ACC112 (cell line): ENCODE data around the gene HLA-E.
"Not testable (repeated sequence)": the region's sequence is repeated elsewhere in the genome, so short reads cannot be mapped to it uniquely, and the experiment has no call there.

Source experiments
- H2AFZ ChIP-seq: fragments of 200-600 bp; sonication (generic); one replicate; pipeline ENCODE4 v1.6.0; 2017; ENCODE audit warnings: antibody characterized with exemption, low read length; ENCODE audit not compliant: unreplicated experiment
- H3K27ac ChIP-seq: fragments of 200-600 bp; sonication (generic); 2 replicates; pipeline ENCODE4 v1.5.1; 2014; ENCODE audit warnings: low read depth, mild to moderate bottlenecking, antibody characterized with exemption, low read length, moderate library complexity
- H3K27me3 ChIP-seq: fragments of 200-600 bp; sonication (generic); 2 replicates; pipeline ENCODE4 v1.6.1; 2014; ENCODE audit warnings: mild to moderate bottlenecking, antibody characterized with exemption, low read length, moderate library complexity, mixed read lengths; ENCODE audit not compliant: insufficient read depth
- H3K36me3 ChIP-seq: fragments of 200-600 bp; sonication (generic); 2 replicates; pipeline ENCODE4 v1.6.1; 2016; ENCODE audit warnings: mild to moderate bottlenecking, antibody characterized with exemption, low read length, moderate library complexity, mixed read lengths; ENCODE audit not compliant: insufficient read depth
- H3K4me1 ChIP-seq: fragments of 200-600 bp; sonication (generic); one replicate; pipeline ENCODE4 v1.6.1; 2016; ENCODE audit warnings: low read length, mixed read lengths; ENCODE audit not compliant: insufficient read depth, unreplicated experiment, control insufficient read depth
- H3K4me3 ChIP-seq: fragments of 200-600 bp; sonication (generic); 2 replicates; pipeline ENCODE4 v1.5.1; 2014; ENCODE audit warnings: mild to moderate bottlenecking, low read depth, low read length
- H3K79me2 ChIP-seq: fragments of 200-600 bp; sonication (generic); one replicate; pipeline ENCODE4 v1.6.0; 2016; ENCODE audit warnings: low read length; ENCODE audit not compliant: control insufficient read depth, unreplicated experiment, insufficient read depth

Gene HLA-E

DNA sequence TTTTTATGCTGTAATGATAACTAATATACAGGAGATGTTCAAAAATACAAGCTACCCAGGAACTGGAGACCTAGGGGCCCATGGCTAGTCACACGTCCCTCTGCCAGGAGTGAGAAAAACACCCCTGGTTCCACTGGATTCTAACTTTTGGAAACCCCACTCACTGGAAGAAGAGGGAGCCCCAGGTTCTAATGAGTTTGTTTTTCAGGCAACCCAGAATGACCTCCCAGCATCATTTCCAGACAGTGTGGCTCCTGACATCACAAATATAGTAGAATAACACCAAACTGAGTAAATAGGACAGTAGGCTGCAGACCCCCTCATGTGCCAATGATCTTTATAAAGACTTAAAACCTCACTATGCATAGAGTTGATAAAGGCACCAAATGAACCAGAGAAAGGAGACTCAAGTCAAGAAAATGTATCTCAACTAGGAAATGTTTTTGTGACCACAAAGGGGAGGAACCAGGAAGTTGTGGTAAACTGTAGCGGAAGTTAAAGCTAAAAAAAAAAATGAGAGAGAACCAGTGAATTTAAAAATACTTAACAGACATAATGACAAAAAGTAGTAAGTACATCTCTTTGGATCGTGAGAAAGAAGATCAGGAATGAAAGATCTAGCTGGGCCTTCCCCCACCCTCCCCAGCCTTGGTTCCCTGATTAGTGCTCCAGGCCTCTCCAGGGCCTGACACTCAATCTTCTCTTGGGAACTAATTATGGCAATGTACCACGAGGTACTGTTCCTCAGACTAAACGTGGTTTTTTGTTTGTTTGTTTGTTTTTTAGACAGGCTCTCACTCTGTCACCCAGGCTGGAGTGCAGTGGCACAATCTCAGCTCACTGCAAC is 19.8 kb downstream of the HLA-E start:
- no peak overlapping the region for H3K4me3 ChIP-seq
- peak overlapping the region; percentile 45 for H2AFZ ChIP-seq
- H3K27me3 ChIP-seq: no peaks in the 10 kb centered on the region
- no peak overlapping the region for H3K27ac ChIP-seq
- no peaks in the 10 kb centered on the region for H3K79me2 ChIP-seq
- H3K4me1 ChIP-seq: peaks cover 8% of the 10 kb centered on the region
- H3K36me3 ChIP-seq: no peaks in the 10 kb centered on the region

DNA sequence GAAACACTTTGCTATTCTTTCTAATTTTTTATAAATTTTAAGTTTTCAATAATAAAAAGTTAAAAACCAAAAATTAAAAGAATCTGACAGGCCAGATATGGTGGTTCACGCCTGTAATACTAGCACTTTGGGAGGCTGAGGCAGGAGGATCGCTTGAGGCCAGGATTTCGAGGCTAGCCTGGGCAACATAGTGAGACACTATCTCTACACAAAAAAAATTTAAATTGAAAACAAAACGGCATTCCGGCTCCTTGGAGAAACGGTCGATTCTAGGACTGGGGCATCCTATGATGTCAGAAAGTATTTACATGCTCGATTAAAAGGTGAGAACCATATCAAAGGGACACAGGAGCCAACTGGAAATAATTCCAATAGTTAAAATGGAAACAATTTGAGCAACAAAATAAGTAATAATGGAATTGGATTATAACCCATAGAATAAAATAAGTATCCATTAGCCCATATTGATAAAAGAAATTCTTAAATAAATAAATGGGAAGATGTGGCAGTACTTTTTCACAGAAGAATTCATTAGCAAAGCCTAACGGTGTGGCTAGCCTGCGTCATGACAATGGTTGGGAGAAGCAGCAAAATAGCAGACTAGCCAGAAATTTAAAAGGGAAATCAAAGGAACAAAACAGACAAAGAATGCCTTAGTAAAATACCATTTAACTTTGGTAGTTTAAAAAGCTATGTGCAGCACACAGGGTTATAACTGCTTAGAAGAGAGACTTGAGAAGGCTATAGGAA is 21.3 kb downstream of the HLA-E start:
- Histone ChIP-seq H3K4me1 (peaks cover 8% of the 10 kb centered on the region), H2AFZ (no peak overlapping the region), H3K4me3 (no peak overlapping the region)

DNA sequence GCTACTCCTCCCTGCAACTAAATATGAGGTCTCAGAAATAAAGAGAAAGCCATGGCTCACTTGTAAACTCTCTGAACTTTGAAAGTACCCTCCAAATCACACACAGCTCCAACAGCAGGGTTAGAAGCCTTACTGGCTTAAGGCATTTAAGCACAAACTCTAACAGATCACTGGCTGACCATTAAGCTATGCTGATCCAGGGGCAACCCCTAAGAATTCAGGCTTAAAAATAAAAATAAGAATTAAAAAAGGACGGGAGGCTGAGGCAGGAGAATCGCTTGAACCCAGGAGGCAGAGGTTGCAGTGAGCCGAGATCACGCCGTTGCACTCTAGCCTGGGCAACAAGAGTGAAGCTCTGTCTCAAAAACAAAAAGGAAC is 21.8 kb downstream of the HLA-E start:
- Histone ChIP-seq H3K36me3 (no peaks in the 10 kb centered on the region), H3K4me3 (no peak overlapping the region), H3K27ac (no peak overlapping the region), H3K79me2 (no peaks in the 10 kb centered on the region), H3K4me1 (peaks cover 8% of the 10 kb centered on the region), H2AFZ (no peak overlapping the region), H3K27me3 (no peaks in the 10 kb centered on the region)

More for the DNA sequence above, 21.3 kb downstream of the HLA-E start:
- Histone ChIP-seq H3K36me3 (no peaks in the 10 kb centered on the region), H3K79me2 (no peaks in the 10 kb centered on the region), H3K27me3 (no peaks in the 10 kb centered on the region), H3K27ac (no peak overlapping the region)

DNA sequence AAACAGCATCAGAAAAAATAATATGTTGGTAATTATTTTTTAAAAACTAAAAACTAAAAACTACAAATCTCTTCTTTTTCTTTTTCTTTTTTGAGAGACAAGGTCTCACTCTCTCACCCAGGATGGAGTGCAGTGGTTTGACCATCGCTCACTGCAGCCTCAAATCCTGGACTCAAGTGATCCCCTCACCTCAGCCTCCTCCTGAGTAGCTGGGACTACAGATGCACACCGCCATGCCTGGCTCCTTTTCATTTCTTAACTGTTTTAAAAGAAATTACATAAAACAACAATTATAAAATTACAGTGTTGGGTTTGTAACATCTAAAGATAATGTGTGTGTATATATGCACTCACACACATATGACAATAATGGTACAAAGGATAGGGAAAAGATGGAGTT is 24.1 kb downstream of the HLA-E start:
- peaks cover 8% of the 10 kb centered on the region for H3K4me1 ChIP-seq
- H3K4me3 ChIP-seq: no peak overlapping the region
- H3K27me3 ChIP-seq: no peaks in the 10 kb centered on the region
- no peaks in the 10 kb centered on the region for H3K36me3 ChIP-seq
- H3K79me2 ChIP-seq: no peaks in the 10 kb centered on the region
- H2AFZ ChIP-seq: no peak overlapping the region
- no peak overlapping the region for H3K27ac ChIP-seq

DNA sequence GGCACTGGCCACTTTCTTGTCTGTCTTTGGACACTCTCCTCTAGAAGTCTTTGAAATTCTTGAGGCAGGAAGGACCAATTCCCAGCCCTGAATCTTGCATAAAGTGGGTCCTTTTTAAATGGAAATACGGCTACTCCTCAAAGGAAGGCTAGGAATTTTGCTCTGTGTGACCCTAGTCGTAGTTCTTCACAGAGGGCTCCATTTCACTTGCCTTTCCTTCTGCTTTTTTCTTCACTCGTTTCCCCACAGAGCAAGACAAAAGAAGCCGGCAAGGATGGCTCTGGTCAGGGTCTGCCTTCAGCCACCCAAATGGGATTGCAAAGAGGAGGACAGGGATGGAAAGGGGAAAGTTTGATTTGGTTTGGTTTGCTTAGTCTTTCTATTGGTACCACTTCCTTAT is 25.8 kb downstream of the HLA-E start:
- Histone ChIP-seq H3K4me1 (no peaks in the 10 kb centered on the region), H3K27me3 (no peaks in the 10 kb centered on the region), H3K36me3 (no peaks in the 10 kb centered on the region), H3K27ac (no peak overlapping the region), H2AFZ (no peak overlapping the region), H3K4me3 (no peak overlapping the region), H3K79me2 (no peaks in the 10 kb centered on the region)

DNA sequence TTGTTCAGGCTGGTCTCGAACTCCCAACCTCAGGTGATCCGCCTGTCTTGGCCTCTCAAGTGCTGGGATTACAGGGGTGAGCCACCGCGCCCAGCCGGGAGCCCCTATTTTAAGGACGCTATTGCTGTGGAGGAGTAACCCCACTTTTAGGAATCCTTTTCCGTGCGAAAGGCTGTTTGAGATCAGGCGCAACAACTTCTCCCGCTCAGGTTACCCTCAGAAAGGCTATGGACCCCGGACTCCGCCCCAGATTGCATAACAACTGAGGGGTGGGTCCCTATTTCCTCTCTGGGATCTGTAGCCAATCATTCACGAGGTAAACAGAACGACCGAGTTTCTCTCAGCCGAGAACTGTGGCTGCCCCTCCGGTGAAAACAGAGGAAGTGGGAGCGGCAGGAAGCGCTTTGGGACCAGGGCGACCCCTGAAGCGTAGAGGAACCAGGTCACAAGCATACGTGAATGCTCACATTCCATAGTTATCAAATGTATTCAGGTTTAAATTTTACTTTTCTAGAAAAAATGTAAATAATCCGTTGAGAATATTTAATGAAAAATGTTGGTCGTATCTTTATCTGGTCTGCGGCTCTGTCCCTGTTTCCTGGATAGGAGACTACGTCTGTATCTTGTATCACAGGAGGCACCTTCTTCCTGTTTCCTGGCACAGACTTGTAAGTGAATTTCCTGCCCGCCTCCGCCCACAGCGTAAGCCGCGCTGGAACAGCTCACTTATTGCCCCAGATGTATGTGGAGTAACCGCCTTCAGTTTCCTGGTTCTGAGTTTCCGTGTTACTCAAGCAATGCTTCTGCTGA is 26.8 kb downstream of the HLA-E start:
- H2AFZ ChIP-seq: peak overlapping the region; percentile 62
- H3K36me3 ChIP-seq: no peaks in the 10 kb centered on the region
- peak overlapping the region; percentile 72 for H3K4me3 ChIP-seq
- H3K79me2 ChIP-seq: no peaks in the 10 kb centered on the region
- peak overlapping the region; percentile 95 for H3K27ac ChIP-seq
- no peaks in the 10 kb centered on the region for H3K4me1 ChIP-seq
- H3K27me3 ChIP-seq: no peaks in the 10 kb centered on the region

DNA sequence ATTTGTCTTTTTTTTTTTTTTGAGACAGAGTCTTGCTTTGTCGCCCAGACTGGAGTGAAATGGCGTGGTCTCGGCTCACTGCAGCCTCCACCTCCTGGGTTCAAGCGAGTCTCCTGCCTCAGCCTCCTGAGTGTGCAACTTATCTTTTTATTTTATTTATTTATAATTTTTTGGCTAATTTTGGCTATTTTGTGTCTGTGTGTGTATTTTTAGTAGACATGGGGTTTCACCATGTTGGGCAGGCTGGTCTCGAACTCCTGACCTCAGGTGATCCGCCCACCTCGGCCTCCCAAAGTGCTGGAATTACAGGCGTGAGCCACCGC is 27.4 kb downstream of the HLA-E start:
- not testable (repeated sequence) for H2AFZ ChIP-seq
- peak overlapping the region; percentile 95 for H3K27ac ChIP-seq

DNA sequence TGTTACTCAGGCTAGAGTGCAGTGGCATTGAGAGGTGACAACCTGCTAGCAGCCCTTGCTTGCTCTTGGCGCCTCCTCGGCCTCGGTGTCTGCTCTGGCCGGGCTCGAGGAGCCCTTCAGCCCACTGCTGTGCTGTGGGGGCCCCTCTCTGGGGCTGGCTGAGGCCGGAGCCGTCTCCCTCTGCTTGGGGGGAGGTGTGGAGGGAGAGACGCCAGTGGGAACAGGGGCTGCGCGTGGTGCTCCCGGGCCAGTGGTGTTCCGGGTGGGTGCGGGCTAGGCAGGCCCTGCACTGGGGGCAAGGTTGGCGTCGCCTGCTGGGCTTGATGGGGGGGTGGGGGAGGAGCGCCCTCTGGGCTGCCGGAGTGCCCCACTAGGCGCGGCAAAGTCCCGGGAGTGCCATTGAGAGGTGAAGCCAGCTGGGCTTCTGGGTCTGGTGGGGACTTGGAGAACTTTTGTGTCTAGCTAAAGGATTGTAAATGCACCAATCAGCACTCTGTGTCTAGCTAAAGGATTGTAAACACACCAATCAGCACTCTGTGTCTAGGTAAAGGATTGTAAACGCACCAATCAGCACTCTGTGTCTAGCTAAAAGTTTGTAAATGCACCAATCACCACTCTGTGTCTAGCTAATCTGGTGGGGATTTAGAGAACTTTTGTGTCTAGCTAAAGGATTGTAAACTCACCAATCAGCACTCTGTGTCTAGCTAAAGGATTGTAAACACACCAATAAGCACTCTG is 28.6 kb downstream of the HLA-E start:
- not testable (repeated sequence) for H3K4me3 ChIP-seq, H3K79me2 ChIP-seq, H3K27me3 ChIP-seq, H3K27ac ChIP-seq, H3K36me3 ChIP-seq, H3K4me1 ChIP-seq, H2AFZ ChIP-seq

More for the DNA sequence above, 27.4 kb downstream of the HLA-E start:
- not testable (repeated sequence) for H3K36me3 ChIP-seq, H3K27me3 ChIP-seq, H3K4me1 ChIP-seq, H3K79me2 ChIP-seq
- peak overlapping the region; percentile 72 for H3K4me3 ChIP-seq

DNA sequence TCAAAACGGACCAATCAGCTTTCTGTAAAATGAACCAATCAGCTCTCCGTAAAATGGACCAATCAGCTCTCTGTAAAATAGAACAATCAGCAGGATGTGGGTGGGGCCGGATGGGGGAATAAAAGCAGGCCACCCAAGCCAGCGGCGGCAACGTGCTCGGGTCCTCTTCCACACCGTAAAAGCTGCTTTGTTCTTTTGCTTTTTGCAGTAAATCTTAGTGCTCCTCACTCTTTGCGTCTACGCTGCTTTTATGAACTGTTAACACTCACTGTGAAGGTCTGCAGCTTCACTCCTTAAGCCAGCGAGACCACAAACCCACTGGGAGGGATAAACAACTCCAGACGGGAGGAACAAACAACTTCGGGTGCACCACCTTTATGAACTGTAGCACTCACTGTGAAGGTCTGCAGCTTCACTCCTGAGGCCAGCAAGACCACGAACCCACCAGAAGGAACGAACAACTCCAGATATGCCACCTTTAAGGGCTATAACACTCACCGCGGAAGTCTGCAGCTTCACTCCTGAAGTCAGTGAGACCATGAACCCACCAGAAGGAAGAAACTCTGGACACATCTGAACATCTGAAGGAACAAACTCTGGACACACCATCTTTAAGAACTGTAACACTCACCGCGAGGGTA is 29.3 kb downstream of the HLA-E start:
- not testable (repeated sequence) for H2AFZ ChIP-seq, H3K36me3 ChIP-seq, H3K27ac ChIP-seq, H3K27me3 ChIP-seq, H3K4me3 ChIP-seq, H3K4me1 ChIP-seq, H3K79me2 ChIP-seq

DNA sequence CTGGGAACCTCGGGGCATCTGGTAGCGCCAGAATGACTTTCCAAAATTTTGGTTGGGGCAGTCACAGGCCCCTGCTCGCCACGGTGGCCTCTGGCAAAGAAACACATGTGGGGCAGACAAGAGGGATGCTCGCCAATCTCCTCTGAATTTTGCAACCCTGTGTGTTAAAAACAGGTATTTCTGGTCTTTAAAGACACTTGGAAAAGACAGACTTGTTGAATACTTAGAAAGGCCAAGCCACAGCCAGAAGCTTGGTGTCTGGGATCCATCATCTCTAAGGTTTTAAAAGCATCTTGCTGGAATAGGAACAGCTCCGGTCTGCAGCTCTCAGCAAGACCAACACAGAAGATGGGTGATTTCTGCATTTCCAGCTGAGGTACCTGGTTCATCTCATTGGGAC is 31.2 kb downstream of the HLA-E start:
- Histone ChIP-seq H3K4me1 (peaks cover 3% of the 10 kb centered on the region), H3K79me2 (no peaks in the 10 kb centered on the region), H3K27ac (no peak overlapping the region), H3K27me3 (no peaks in the 10 kb centered on the region), H3K36me3 (no peaks in the 10 kb centered on the region), H2AFZ (no peak overlapping the region), H3K4me3 (no peak overlapping the region)
